ENCODE measurements around the gene NOS3.

Gene NOS3

GRCh38 chr7:150983893-150984368 is 6.9 kb upstream of the NOS3 start:
- peaks cover 63% of the 10 kb centered on the region for H3K27me3 Mint-ChIP-seq
- peaks cover 21% of the 10 kb centered on the region for H3K4me1 Mint-ChIP-seq
- H3K36me3 Mint-ChIP-seq (ENCODE audit: insufficient read depth) = no peaks in the 10 kb centered on the region
- DNase-seq (ENCODE audit: low spot score in 2 of 2) (no peak), ATAC-seq (replicated peaks; ENCODE audit: extremely low read depth, poor library complexity, severe bottlenecking) (no peak)
- no peak overlapping the region for H3K4me3 Mint-ChIP-seq
- H3K27ac Mint-ChIP-seq (ENCODE audit: low read depth) = no peak overlapping the region
- no peaks in the 10 kb centered on the region for H3K9me3 Mint-ChIP-seq

DNA sequence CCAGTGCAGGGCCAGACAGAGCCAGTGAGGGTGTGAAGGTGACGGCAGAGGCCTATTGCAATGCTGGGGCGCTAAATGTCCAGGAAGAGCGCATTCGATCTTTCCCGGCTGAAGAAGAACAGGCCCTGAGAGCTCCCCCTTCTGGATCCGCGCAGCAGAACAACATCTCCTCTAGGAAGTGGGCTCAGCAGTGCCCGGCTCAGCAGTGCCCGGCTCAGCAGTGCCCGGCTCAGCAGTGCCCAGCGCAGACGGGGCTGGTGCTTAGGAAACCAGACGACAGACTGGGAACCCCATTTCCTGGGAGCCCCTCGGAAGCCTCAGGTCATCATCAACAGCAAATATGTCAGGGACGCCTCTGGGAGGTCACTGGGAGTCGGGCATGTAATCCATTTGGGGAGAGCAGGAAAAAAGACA is 4.7 kb upstream of the NOS3 start:
- Mint-ChIP-seq H3K4me1 (peaks cover 23% of the 10 kb centered on the region), H3K27me3 (peaks cover 58% of the 10 kb centered on the region), H3K4me3 (no peak overlapping the region), H3K9me3 (peaks cover 12% of the 10 kb centered on the region), H3K27ac (ENCODE audit: low read depth) (no peak overlapping the region), H3K36me3 (ENCODE audit: insufficient read depth) (no peaks in the 10 kb centered on the region)
- ATAC-seq (replicated peaks; ENCODE audit: extremely low read depth, poor library complexity, severe bottlenecking) (no peak), DNase-seq (ENCODE audit: low spot score in 2 of 2) (no peak)

- Mint-ChIP-seq H3K36me3 (ENCODE audit: insufficient read depth) (no peaks in the 10 kb centered on the region), H3K4me1 (peaks cover 23% of the 10 kb centered on the region), H3K9me3 (peaks cover 12% of the 10 kb centered on the region), H3K27ac (ENCODE audit: low read depth) (no peak overlapping the region), H3K27me3 (peaks cover 54% of the 10 kb centered on the region), H3K4me3 (no peak overlapping the region)
- ATAC-seq (replicated peaks; ENCODE audit: extremely low read depth, poor library complexity, severe bottlenecking) (no peak), DNase-seq (ENCODE audit: low spot score in 2 of 2) (no peak)
Measured at GRCh38 chr7:150986556-150986955, 4.3 kb upstream of the NOS3 start.

DNA sequence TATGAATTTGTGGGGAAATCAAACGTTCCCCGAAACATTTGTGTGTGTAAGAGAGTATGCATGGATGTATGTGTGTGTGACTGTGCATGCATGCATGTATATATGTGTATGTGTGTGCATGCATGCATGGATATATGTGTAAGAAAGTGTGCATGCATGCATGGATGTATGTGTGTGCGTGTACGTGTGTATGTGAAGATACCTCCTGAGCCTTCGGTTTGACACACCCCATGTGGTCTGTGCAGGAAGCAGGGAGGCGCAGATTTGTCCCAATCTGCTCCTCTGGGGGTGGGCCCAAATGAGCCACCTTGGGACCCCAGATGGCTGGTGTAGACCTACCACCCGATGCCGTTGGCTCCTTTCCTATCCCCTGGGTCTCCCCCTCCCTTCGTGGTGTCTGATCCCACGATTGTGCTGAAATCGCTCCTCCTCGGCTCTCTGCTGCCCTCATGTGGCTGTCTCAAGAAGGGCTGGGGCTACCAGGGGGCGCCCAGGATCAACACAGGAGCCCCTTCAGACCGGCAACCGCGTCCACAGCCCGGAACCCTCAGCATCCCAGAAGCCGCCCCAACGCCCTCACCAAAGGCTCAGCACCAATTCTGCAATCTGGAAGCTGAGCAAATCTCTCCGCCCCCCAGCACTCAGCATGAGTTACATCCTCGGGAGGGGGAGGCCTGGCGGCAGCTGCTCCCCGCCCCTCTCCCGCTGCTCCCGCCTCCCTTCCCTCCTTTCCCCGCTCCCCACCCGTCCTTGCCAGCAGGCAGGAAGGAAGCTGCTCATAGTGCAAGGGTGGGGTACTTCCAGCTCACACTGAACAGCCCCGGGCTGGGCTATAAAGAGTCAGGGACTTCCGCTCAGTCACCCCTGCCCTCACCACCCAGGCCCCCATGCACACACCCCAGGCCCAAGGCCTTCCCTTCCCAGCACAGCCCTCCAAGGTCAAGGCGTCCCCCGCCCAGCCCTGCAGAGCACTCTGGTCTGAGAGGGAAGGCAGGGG is 2.3 kb upstream of the NOS3 start:
- H3K27me3 Mint-ChIP-seq = peaks cover 39% of the 10 kb centered on the region
- no peaks in the 10 kb centered on the region for H3K36me3 Mint-ChIP-seq (ENCODE audit: insufficient read depth)
- peak overlapping the region; percentile 49 for H3K4me3 Mint-ChIP-seq
- peaks cover 12% of the 10 kb centered on the region for H3K9me3 Mint-ChIP-seq
- DNase-seq (ENCODE audit: low spot score in 2 of 2) (peak; percentile 48 to 64), ATAC-seq (replicated peaks; ENCODE audit: extremely low read depth, poor library complexity, severe bottlenecking) (peak; percentile 66)
- H3K4me1 Mint-ChIP-seq = peaks cover 23% of the 10 kb centered on the region
- no peak overlapping the region for H3K27ac Mint-ChIP-seq (ENCODE audit: low read depth)

DNA sequence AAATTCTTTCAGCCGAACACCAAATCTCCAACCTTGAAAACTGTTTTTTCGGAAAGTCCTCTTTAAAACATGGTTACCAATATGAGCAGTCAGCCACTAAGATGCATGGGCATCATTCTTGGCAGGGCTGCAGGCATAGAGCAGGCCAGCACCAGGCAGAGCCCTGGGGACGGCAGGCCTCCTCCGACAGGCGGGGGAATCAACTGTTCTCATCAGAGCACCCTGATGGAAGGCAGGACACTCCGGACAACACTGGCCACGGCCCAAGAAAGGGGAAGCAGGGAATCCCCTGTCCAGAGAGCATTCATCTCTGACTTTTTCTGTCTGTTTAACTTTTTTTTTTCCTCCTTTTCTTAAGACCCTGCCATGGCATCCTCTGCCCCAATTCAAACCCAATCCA is 1.4 kb upstream of the NOS3 start:
- Mint-ChIP-seq H3K9me3 (peaks cover 12% of the 10 kb centered on the region), H3K4me3 (no peak overlapping the region), H3K27me3 (peaks cover 38% of the 10 kb centered on the region), H3K27ac (ENCODE audit: low read depth) (no peak overlapping the region), H3K4me1 (peaks cover 23% of the 10 kb centered on the region), H3K36me3 (ENCODE audit: insufficient read depth) (no peaks in the 10 kb centered on the region)
- no peak for DNase-seq (ENCODE audit: low spot score in 2 of 2)
- no peak for ATAC-seq (replicated peaks; ENCODE audit: extremely low read depth, poor library complexity, severe bottlenecking)

GRCh38 chr7:150992051-150992640 is 1.3 kb downstream of the NOS3 start:
- Mint-ChIP-seq H3K4me1 (peaks cover 14% of the 10 kb centered on the region), H3K36me3 (ENCODE audit: insufficient read depth) (no peaks in the 10 kb centered on the region), H3K9me3 (peaks cover 12% of the 10 kb centered on the region), H3K27ac (ENCODE audit: low read depth) (no peak overlapping the region), H3K4me3 (no peak overlapping the region), H3K27me3 (peaks cover 25% of the 10 kb centered on the region)
- DNase-seq (ENCODE audit: low spot score in 2 of 2) = no peak
- ATAC-seq (replicated peaks; ENCODE audit: extremely low read depth, poor library complexity, severe bottlenecking) = no peak

- Mint-ChIP-seq H3K27ac (ENCODE audit: low read depth) (no peak overlapping the region), H3K9me3 (peaks cover 12% of the 10 kb centered on the region)
Measured at GRCh38 chr7:150992833-150993302, 2.1 kb downstream of the NOS3 start.

DNA sequence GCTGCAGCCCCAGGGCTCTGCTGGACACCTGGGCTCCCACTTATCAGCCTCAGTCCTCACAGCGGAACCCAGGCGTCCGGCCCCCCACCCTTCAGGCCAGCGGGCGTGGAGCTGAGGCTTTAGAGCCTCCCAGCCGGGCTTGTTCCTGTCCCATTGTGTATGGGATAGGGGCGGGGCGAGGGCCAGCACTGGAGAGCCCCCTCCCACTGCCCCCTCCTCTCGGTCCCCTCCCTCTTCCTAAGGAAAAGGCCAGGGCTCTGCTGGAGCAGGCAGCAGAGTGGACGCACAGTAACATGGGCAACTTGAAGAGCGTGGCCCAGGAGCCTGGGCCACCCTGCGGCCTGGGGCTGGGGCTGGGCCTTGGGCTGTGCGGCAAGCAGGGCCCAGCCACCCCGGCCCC is 2.7 kb downstream of the NOS3 start:
- H3K27ac Mint-ChIP-seq (ENCODE audit: low read depth) = no peak overlapping the region

More at GRCh38 chr7:150992833-150993302, 2.1 kb downstream of the NOS3 start:
- DNase-seq (ENCODE audit: low spot score in 2 of 2) = no peak
- no peak for ATAC-seq (replicated peaks; ENCODE audit: extremely low read depth, poor library complexity, severe bottlenecking)
- Mint-ChIP-seq H3K4me3 (no peak overlapping the region), H3K36me3 (ENCODE audit: insufficient read depth) (no peaks in the 10 kb centered on the region), H3K4me1 (peaks cover 17% of the 10 kb centered on the region), H3K27me3 (peaks cover 31% of the 10 kb centered on the region)

GRCh38 chr7:150994141-150994837 is 3.5 kb downstream of the NOS3 start:
- Mint-ChIP-seq H3K4me1 (peaks cover 12% of the 10 kb centered on the region), H3K27me3 (peaks cover 22% of the 10 kb centered on the region), H3K4me3 (no peak overlapping the region), H3K36me3 (ENCODE audit: insufficient read depth) (peaks cover 3% of the 10 kb centered on the region), H3K9me3 (peaks cover 12% of the 10 kb centered on the region), H3K27ac (ENCODE audit: low read depth) (no peak overlapping the region)
- ATAC-seq (replicated peaks; ENCODE audit: extremely low read depth, poor library complexity, severe bottlenecking) (no peak), DNase-seq (ENCODE audit: low spot score in 2 of 2) (no peak)

More for the DNA sequence above, 2.7 kb downstream of the NOS3 start:
- DNase-seq (ENCODE audit: low spot score in 2 of 2) (no peak), ATAC-seq (replicated peaks; ENCODE audit: extremely low read depth, poor library complexity, severe bottlenecking) (no peak)
- peaks cover 17% of the 10 kb centered on the region for H3K4me1 Mint-ChIP-seq
- peaks cover under 1% of the 10 kb centered on the region for H3K36me3 Mint-ChIP-seq (ENCODE audit: insufficient read depth)
- H3K27me3 Mint-ChIP-seq = peaks cover 29% of the 10 kb centered on the region
- no peak overlapping the region for H3K4me3 Mint-ChIP-seq
- peaks cover 12% of the 10 kb centered on the region for H3K9me3 Mint-ChIP-seq

- Mint-ChIP-seq H3K9me3 (peaks cover 10% of the 10 kb centered on the region), H3K4me1 (peaks cover 12% of the 10 kb centered on the region), H3K27ac (ENCODE audit: low read depth) (no peak overlapping the region), H3K27me3 (peaks cover 15% of the 10 kb centered on the region), H3K4me3 (no peak overlapping the region), H3K36me3 (ENCODE audit: insufficient read depth) (peaks cover 5% of the 10 kb centered on the region)
- no peak for DNase-seq (ENCODE audit: low spot score in 2 of 2)
- no peak for ATAC-seq (replicated peaks; ENCODE audit: extremely low read depth, poor library complexity, severe bottlenecking)
Measured at GRCh38 chr7:150994838-150995510, 4.2 kb downstream of the NOS3 start.

DNA sequence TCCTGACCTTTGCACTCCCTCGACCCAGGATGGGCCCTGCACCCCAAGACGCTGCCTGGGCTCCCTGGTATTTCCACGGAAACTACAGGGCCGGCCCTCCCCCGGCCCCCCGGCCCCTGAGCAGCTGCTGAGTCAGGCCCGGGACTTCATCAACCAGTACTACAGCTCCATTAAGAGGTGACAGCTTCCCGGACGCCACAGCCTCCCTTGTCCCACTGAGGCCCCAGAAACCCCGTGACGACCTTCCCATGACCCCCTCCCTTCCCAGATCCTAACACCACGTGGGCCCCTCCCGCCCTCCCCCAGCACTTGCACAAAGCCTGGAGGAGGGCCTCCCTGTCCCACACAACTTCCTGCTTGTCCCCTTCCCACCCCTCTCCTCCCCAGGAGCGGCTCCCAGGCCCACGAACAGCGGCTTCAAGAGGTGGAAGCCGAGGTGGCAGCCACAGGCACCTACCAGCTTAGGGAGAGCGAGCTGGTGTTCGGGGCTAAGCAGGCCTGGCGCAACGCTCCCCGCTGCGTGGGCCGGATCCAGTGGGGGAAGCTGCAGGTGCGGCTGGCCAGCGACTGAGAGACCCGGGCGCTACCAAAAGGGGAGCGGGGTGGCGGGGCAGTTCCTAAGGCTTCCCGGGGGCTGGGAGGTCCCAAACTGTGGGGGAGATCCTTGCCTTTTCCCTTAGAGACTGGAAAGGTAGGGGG is 5.7 kb downstream of the NOS3 start:
- H3K36me3 Mint-ChIP-seq (ENCODE audit: insufficient read depth) = peaks cover 7% of the 10 kb centered on the region
- no peak for ATAC-seq (replicated peaks; ENCODE audit: extremely low read depth, poor library complexity, severe bottlenecking)
- no peaks in the 10 kb centered on the region for H3K9me3 Mint-ChIP-seq
- no peak overlapping the region for H3K27ac Mint-ChIP-seq (ENCODE audit: low read depth)
- no peak for DNase-seq (ENCODE audit: low spot score in 2 of 2)
- peaks cover 23% of the 10 kb centered on the region for H3K4me1 Mint-ChIP-seq
- no peak overlapping the region for H3K4me3 Mint-ChIP-seq
- H3K27me3 Mint-ChIP-seq = peaks cover 9% of the 10 kb centered on the region

Data from central memory CD8-positive, alpha-beta T cell (primary cell).